Heart left ventricle (tissue), 13 donors: Measurements from ENCODE around the gene PIGS.

Experiments used
- CTCF ChIP-seq, 12 donors: fragments of 200-600 bp; sonication (generic) in 4 of 12; IDR thresholded peaks; one replicate each; pipeline versions ENCODE4 v1.5.0 to v1.8.0; 2018 to 2022; ENCODE audit warnings: antibody characterized with exemption in 12 of 12, mild to moderate bottlenecking in 5 of 12
- POLR2A ChIP-seq, 2 donors: fragments of 450-650 bp; IDR thresholded peaks; one replicate each; pipeline ENCODE4 v1.6.1; 2017; ENCODE audit warnings: antibody characterized with exemption in 2 of 2, mild to moderate bottlenecking in 2 of 2, moderate library complexity in 2 of 2
- donor health status: ischemic (EF 13 %, LVEDD 7.1; RV severe dilation, severe dysfunction).
- donor health status: DM: no; HTN: yes; CAD: no.
- donor health status: DM: no; HTN: no; CAD: no.
- donor health status: ischemic (EF 25% LVEDD 6.9; RV normal size, moderate dysfunction).
- donor health status: ischemic (EF 25% LVEDD 5.7; RV mildly dilated, moderate dysfunction).
- donor health status: ischemic (EF 35%, LVEDD 5.7; RV mildly dilated, moderate dysfunction).
- donor health status: nonischemic (EF 11% LVEDD 7.7; RV severe dilation, severe dysfunction).
- donor health status: DM: yes; HTN: yes; CAD: no.
- donor health status: PGD.
- donor health status: ischemic (EF 29% LVEDD 5.4; RV normal size, mild dysfunction).
- donor health status: nonischemic (EF 23%, LVEDD 6.1; RV moderate dilation, normal function).

- TF ChIP-seq CTCF (IDR thresholded peaks at IDR 0.05), result no peak
- TF ChIP-seq POLR2A (IDR thresholded peaks at IDR 0.05), result no peak
Measured at GRCh38 chr17:28545787-28546415, 25.4 kb downstream of the PIGS start.
